ENCODE data around the gene SGCD. TPM values are rescaled to one million over a fixed set of nuclear protein-coding genes. Genes with fewer than 3 reads are reported as not detected.

The SGCD gene
- polyA plus RNA-seq, 1 donor, result 82.7 TPM

DNA sequence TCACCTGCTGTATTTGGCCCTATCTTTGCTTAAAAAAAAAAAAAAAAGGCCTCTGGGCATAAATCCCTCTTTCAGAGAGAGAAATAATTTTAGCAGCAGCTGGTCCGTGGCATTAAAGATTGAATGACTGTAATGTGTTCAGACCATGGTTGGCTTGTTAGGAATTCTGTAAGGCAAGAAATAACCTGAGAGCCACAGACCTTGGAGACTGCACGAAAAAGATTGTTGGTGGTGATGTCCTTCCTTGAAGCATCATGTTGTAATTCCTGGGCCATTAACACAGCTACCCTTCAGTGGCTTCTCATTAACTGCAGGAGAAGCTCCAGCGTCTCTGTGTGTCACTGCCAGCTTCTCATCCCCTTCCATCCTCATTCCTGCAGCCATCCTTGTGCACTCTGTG lies 79.0 kb downstream of the SGCD start:
- DNase-seq, result no peak

DNA sequence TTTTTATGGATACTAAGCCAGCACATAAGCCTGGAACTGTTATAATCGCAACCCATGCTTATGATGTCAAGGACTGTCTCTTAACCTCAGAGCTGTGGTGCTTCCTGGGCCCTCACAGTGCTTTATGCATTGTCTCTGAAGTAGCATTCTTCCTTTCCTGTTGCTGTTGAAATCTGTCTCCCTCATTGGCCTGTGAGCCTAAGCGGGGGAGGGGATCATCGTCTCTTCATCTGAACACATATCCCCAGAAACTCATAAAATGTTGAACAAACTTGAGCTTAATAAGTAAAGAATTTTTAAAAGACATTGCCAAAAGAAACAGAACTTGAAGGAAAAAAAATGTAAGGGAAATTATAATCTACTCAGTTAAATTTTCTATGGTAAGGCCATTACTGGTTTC lies 80.3 kb downstream of the SGCD start:
- DNase-seq, result peak; percentile 72

DNA sequence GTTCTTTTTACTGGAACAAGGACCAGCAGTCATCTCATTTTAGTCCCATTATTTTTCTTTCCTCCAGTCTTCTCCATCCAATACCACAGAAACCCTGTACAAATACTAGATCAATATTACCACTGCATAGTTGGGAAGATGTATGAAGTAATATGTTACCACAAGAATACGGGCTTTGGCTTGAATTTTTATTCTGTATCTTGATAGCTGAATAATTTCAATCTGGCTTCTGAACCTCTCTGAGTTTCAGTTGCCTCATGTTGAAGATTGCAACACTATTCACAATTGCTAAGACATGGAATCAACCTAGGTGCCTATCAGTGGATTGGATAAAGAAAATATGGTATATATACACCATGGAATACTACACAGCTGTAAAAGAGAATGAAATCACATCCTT lies 82.9 kb downstream of the SGCD start:
- DNase-seq, result no peak

GRCh38 chr5:156411185-156411613 lies 84.2 kb downstream of the SGCD start:
- peak; percentile 58 for DNase-seq

DNA sequence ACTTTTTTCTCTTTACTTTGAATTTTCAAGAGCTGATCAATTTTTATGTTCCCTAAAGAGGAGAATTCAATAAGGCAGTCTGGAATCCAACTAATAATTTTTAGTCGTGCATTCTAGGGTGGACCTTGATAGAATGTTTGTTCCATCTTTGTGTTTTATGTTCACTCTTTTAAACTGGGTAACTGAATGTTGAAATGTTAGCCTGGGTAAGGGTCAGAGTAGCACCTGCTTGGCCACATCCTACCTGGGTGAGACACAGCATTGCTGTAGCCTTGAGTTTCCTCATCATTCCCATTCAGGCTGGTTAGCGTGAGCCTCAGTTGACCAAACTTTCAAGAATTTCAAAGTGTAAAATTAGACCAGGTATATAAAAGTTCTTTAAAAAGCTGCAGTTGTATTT lies 85.0 kb downstream of the SGCD start:
- DNase-seq, result no peak

- DNase-seq, result no peak
These were observed 87.4 kb downstream of the SGCD start for GRCh38 chr5:156414391-156414790.

DNA sequence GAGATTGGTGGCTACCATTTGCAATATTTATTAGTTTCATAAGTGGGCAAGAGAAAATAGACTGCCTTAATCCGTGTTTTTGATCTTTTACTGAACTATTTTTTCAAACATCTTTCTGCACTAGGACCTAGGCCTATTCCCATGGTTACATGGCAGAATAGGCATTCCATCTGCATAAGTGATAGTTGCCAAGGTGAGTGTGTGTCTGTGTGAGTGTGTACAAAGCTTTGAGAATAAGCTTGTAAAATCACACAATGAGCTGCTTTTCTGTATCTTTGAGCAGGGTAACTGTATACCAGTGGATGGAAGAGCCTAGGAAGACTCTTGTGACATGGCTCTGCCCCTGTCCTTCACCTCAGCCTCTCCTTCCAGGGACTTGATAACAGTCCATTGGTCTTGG lies 92.7 kb downstream of the SGCD start:
- no peak for DNase-seq

DNA sequence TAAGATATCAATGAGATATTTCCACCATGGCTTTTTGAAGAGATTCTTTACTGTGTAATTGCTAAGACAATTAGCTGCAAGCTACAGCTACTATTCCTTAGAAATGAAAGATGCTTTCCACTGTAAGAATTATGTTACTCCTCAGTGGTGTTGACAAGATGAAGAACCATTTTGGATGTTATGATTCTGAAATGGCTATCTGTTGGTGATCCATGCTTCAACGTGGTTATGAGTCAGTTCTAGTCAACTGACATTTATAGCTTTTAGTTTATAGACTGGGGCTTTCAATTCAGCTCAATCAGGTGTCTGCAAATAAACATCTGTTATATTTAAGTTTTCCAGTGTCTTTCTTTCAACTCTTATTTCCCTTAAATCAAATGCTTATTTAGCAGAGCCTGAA lies 93.7 kb downstream of the SGCD start:
- DNase-seq, result no peak

DNA sequence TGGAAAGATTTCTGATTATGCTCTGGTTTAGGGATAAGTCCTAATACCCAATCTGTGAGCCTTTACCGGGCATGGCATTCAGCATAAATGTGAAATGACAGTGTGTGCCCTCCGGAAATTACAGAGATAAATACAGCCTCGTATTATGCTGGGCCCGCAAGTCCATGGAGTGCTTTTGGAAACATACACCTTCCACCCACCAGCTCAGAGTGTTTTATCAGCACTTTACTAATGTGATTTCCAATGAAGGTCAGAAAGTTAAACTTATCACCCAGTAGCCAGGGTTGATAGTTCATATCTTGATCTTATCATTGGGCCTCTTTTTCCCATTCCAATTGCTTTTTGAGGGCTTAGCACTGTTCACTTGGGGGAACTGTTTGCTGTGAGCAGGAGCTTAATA lies 94.8 kb downstream of the SGCD start:
- no peak for DNase-seq

DNA sequence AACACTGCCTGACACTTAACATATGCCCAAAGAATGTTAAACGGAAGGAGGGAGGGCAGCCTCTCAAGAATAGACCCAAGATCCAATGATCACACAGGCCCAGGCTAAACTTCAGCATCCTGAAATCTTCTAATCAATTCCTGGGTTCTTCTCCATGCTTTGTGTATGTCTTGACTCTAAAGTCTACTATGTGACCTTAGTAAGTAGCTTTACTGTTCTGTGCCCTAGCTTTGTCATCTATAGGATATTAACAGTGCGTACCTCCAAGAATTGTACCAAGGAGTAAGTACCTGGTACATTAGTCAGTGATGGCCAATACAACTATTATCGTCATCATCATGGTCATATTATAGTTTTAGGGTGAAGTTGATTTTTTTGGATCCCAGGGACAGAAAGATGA lies 96.6 kb downstream of the SGCD start:
- DNase-seq, result no peak

- no peak for DNase-seq
These were observed 100.4 kb downstream of the SGCD start for GRCh38 chr5:156427315-156427714.

GRCh38 chr5:156431956-156432829 lies 105.2 kb downstream of the SGCD start:
- no peak for DNase-seq

DNA sequence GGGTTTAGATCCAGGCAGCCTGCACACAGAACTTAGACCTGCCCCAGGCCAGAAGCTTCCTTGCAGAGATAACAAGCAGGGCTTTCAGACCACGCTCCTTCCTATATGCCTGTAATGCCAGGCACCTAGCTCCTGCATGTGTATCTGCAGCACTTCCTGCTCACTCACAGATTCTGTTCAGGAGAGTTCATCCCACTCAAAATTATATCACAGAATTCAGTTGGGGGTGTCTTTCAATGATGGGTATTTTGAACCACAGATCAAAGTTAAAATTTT lies 105.8 kb downstream of the SGCD start:
- no peak for DNase-seq

DNA sequence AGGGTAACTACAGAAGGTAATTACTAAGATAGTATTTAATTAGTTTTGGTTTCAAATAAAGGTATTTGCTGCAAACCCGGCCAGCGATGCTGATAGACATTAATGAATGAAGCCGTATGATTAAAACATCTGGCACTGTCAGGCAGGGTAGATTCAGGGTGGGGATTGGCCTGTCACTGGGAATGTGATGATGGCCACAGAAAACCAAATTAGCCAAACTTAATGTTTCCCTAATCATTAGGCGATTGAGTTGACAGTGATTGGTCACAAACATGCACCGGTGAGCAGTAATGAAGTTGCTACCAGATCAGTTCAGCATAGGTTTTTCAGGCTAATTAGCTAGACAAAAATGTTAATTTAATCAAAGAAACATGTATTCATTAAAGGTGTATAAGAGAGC lies 107.5 kb downstream of the SGCD start:
- no peak for DNase-seq

DNA sequence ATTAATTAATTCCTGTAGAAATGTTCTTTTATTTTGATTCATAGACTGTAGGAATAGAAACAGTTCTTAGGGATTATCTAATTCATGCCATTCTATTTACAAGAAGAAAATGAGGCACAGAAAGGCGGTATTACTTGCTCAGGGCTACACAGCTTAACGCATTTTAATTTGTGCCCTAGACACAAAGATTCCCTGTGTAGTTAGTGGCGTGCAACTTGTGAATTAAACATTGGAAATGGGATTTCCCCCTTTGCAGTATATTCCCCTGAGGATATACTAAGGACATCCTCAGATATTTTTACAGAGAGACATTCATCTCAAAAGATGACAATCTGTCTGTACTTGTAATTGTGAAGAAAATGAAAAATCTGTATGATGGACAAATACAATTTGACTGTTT lies 108.1 kb downstream of the SGCD start:
- DNase-seq, result no peak

DNA sequence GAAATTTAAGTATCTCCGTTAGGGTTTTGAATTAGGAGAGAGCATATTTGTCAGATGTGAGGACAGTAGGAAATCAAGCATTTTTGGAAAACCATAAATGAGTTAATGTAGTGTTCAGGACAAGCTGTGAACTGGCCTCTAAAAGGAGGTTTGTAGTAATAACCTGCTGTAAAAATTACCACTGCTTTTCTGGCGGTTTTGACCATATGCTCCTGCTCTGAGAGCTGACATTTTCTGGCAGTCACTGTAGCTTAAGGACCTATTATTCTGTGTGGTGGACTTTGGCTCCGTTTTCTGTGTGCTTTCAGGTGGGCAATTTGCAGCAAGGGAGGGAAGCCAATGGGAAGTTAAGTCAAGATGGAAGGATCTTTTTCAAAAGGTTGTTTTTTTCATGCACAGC lies 111.1 kb downstream of the SGCD start:
- no peak for DNase-seq

DNA sequence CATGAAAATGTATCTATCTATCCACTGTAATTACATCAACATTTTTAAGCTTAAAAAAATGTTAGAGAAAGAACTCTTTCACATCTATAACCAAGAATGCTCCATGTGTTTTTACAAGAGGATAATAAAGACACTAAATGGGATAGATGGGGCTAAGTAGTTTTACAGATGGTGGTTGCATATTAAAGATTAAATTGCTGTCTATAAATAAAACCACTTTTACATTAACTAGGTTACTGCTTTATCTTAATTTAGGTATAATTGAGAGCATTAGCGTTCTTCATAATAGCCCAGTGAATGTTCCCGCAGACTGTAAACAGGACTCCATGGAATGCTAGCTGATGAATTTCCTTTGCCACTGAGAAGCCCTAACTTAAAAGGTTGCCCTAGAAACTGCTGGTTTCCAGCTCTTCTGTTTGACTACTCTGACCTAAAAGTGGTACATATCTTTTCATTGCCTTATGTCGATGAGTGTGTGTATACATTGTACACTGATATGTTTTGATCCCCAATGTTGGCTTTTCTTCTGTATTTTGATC lies 117.9 kb downstream of the SGCD start:
- no peak for DNase-seq

DNA sequence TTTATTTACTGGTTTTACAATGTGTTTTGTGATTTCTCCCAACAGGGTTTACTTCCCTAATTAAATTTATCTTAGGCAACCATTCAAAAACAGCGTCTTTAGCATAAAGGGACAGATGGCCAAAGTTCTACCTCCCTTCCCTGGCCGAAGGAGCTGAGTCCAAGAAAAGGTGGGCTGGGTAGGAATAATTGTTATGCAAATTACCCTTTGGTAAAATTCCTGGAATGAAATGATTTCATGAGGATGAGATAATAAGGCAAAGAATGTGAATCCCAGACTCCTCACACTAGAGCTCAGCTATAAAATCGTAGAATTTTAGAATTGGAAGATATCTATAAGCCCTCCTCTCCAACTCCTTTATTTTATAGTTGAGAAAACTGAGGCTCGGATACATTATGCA lies 119.6 kb downstream of the SGCD start:
- DNase-seq, result no peak

DNA sequence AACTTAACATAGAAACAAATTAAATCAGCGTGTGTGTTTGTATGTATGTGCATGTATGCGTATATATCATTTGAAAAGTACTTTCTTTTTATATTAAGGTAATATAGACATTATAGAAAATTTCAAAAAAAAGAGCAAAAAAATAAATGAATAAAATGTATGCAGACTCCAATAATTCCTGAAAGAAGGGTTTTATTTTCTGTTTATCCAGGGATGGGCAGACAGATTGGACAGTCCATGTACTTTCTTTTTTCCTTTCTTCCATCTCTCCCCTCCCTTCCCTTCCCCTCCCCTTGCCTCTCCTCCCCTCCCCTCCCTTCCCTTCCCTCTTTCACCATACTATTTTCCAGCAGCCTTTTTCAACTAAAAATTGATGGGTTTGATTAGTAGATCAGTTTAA lies 123.8 kb downstream of the SGCD start:
- no peak for DNase-seq

GRCh38 chr5:156451505-156451904 lies 124.5 kb downstream of the SGCD start:
- DNase-seq, result no peak

DNA sequence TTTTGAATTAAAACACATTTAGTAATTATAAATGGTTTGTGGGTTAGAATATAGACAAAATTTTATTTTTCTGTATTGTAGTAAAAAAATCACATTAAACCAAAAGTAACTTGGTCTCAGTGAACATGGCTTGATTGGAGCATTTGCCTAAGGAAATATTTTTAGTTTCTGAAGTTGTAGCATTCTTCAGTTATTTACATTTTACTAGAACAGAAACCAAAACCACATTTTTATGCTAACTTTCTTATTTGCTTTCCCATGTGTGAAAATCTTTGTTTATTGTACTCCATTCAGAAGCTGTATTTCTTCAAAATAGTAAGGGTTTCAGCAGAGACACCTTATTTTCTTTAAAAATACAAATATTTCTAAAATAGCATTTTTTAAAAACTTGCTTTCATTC lies 129.9 kb downstream of the SGCD start:
- DNase-seq, result no peak

- no peak for DNase-seq
These were observed 132.9 kb downstream of the SGCD start for GRCh38 chr5:156459812-156460385.

DNA sequence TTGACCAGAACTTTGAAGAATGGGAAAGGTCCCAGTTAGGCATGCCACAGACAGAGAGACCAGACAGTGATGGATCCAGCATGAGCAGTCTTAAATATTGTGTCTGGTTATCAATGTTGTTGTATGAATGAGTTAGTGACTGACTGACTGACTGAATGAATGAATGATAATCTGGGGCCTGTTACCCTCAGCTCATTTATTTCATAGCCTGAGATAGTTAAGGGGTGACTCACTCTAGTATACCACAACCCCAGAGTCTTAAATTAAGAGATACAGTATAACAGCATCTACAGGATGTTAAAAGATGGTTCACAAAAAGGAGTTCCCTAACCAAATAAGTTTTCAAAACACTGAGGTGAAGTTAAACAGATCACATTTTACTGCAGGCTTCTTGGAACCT lies 133.5 kb downstream of the SGCD start:
- no peak for DNase-seq

- DNase-seq, result no peak
These were observed 139.9 kb downstream of the SGCD start for GRCh38 chr5:156466871-156467270.

- DNase-seq, result no peak
These were observed 142.7 kb downstream of the SGCD start for GRCh38 chr5:156469636-156470035.

All from hindlimb muscle (tissue), 1 donor.